ENCODE results near the gene BCR.

DNA sequence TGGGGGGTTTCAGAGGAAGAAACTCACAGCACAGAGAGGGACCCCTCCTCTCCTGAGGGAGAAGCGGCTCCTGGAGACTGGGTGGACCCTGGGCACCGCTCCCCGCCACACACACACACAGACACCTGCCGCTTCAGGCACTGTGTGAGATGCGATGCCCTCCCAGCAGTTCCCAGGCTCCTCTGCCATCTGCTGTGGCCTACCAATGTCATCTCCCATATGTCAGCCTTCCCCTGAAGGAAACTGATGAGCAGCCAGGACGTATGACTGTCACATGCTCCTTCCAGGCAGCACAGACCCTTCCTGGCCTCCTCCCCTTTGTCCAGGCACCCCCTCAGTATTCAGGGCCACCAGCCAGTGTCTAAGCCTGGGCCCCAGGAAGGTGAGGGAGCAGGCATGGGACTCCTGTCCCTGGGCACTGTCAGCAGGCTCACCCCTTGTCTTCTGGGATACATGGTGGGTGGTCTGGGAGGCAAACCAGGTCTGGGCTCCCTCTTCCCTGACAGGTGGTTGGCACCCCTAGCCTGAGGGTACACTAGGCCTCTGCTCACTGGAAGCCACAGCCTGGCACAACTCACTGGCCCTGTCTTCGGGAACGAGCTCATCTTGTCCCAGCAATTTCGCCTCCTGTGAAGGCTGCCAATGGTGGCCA lies 11.8 kb upstream of the BCR start:
- TF ChIP-seq, protein P1, sequence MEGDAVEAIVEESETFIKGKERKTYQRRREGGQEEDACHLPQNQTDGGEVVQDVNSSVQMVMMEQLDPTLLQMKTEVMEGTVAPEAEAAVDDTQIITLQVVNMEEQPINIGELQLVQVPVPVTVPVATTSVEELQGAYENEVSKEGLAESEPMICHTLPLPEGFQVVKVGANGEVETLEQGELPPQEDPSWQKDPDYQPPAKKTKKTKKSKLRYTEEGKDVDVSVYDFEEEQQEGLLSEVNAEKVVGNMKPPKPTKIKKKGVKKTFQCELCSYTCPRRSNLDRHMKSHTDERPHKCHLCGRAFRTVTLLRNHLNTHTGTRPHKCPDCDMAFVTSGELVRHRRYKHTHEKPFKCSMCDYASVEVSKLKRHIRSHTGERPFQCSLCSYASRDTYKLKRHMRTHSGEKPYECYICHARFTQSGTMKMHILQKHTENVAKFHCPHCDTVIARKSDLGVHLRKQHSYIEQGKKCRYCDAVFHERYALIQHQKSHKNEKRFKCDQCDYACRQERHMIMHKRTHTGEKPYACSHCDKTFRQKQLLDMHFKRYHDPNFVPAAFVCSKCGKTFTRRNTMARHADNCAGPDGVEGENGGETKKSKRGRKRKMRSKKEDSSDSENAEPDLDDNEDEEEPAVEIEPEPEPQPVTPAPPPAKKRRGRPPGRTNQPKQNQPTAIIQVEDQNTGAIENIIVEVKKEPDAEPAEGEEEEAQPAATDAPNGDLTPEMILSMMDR (IDR thresholded peaks at IDR 0.05 in 8 of 11, conservative IDR thresholded peaks at IDR 0.05 in 3 of 11): no peak
- TF ChIP-seq POLR2AphosphoS5 (IDR thresholded peaks at IDR 0.05): no peak
